ENCODE data around the gene TRIM49D2.
"Not testable (repeated sequence)": the region's sequence is repeated elsewhere in the genome, so short reads cannot be mapped to it uniquely, and the experiment has no call there.

TRIM49D2 gene, protein sequence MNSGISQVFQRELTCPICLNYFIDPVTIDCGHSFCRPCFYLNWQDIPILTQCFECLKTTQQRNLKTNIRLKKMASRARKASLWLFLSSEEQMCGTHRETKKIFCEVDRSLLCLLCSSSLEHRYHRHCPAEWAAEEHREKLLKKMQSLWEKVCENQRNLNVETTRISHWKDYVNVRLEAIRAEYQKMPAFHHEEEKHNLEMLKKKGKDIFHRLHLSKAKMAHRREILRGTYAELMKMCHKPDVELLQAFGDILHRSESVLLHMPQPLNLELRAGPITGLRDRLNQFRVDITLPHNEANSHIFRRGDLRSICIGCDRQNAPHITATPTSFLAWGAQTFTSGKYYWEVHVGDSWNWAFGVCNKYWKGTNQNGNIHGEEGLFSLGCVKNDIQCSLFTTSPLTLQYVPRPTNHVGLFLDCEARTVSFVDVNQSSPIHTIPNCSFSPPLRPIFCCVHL

DNA sequence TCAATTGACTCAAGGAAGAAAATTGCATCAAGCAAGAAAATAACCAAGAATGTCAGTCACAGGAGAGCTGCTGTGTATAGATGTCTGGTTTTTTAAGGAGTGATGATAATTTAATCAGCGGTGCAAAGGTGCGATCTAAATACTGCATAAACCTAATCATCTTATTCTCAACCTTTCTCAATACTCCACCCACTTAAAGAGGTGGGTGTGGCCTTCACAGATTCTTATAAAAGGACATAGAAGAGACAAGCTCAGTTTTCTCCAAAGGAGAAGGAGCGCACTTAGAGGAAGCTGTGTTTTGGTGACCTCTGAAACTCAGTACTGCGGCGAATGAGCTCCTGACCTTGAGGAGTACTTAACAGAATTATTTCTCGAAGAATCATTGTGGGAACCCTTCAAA, at the start of gene TRIM49D2:
Gene TRIM49D2, plus strand, starts transcription at position 301 of the 400 bp plus-strand sequence. CDS start 2,698 bp downstream, outside the sequence.
- DNase-seq (ENCODE audit: low spot score) = not testable (repeated sequence)

DNA sequence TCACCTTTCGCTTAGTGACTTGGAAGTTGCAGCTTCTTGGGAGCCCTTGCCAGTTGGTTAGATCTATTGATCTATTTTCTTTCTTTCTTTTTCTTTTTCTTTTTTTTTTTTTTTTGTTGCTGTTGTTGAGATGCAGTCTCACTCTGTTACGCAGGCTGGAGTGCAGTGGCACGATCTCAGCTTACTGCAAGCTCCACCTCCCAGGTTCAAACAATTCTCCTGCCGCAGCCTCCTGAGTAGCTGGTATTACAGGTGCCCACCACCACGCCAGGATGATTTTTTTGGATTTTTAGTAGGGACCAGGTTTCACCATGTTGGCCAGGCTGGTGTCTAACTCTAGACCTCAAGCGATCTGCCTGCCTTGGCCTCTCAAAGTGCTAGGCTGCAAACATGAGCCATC, 46.4 kb upstream of the TRIM49D2 start:
- DNase-seq (ENCODE audit: low spot score) = not testable (repeated sequence)

DNA sequence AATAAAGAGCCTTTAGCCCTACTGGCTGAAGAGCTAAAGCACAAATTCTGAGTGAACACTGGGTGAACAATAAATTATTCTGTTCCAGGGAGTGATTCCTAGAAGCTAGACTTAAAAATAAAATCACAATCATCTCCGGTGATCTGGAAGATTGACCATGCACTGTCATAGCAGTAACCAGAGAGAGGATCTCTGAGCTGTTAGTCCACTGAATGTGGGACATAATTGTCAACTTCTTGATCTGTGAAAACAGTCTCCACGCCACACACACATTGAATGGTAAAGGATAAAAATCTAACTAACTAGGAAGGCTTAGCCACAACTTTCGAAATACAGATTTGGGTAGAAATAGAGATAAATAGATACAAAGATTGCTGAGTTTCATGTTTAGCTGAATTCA, 30.6 kb upstream of the TRIM49D2 start:
- DNase-seq (ENCODE audit: low spot score) = not testable (repeated sequence)

DNA sequence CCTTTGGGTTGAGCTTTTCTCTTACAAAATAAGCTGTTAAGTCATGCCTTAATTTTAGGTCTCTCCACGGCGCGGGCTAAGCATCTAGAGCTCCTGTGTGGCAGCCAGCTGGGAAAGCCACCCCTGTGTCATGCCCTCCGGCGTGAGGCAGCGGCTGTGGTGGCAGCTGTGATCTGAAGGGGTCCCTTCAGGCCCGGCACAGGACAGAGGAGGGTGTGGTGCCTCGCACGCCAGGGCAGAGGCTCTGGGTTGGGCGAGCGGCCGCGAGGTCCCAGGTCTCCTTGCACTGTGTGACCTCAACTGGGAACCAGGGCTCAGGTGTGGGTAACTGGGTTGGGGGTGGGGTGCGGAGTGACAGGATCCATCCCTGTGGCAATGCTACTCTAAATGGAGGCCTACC, 23.1 kb upstream of the TRIM49D2 start:
- not testable (repeated sequence) for DNase-seq (ENCODE audit: low spot score)

DNA sequence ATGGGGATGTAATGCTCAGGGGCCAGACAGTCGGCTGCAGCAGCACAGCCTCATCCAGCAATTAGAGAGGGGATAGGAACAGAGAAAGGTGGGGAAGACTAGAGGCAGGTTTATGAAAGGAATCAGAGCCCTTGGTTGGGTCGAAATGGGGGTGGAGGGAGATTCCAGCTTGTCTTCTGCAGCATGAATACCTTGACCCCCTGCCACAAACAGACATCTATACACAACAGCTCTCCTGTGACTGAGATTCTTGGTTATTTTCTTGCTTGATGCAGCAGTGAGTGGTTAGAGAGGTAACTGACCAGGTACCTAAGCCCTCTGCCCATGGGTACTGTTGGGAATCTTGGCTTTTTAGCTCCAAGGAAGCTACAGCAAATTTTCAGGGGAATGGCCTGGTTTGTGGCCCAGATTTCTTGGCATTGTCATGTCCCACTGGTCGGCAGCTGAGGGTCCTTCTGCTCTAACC, 1.6 kb upstream of the TRIM49D2 start, which contains the start of gene TRIM49D1:
Gene TRIM49D1, minus strand, starts transcription at position 51 of the 466 bp plus-strand sequence. CDS start 4,535 bp downstream, outside the sequence.
- no peak for DNase-seq (ENCODE audit: low spot score)

DNA sequence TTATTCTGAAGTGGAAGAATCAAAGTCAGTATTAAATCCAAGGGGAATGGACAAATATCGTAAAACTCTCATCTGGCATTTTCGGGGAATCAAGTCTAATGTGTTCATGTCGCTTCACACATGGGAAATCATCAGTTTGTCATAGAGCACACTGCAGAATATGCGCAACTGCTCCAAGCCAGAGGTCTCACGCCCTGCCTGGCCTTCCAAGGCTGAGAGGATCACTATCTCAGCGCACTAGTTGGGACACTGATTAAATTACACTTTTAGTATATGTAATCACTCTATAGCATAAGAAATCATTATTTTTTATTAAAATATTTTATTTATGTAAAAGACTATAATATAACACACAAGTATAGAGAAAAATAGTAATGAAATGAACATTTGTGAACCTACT, 37.0 kb downstream of the TRIM49D2 start:
- not testable (repeated sequence) for DNase-seq (ENCODE audit: low spot score)

DNA sequence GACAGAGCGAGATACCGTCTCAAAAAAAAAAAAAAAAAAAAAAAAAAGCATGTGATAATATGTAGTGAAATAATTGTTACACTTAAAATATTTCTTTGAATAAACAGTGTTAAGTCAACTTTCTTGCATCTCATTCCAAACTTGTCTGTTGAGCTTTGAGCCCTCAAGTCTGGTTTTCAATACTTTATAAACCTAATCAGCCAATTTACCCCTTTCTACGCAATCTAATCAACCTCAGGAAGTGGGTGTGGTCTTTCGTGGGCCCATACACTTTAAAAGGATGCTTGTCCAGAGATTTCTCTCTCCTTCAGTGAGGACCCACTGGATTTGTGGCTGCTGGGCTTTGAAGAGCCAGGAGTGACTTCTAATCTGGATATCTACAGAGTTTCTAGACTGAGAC, 41.9 kb downstream of the TRIM49D2 start, which contains the start of gene TRIM64:
Gene TRIM64, plus strand, starts transcription at position 301 of the 400 bp plus-strand sequence. CDS start 2,467 bp downstream, outside the sequence.
- DNase-seq (ENCODE audit: low spot score) = not testable (repeated sequence)
